WERI-Rb-1 (cell line): Measurements from ENCODE around the gene GAREM1.

ENCODE experiments used
- DNase-seq: peaks from one replicate; pipeline ENCODE4 v3.0.0-alpha.2; 2020
- H3K27ac ChIP-seq: fragments of 250-450 bp; sonication (Bioruptor Pico); 2 replicates; pipeline ENCODE4 v1.5.1; 2020; ENCODE audit warnings: mild to moderate bottlenecking, moderate library complexity
- H3K27me3 ChIP-seq: fragments of 250-450 bp; sonication (Bioruptor Pico); 2 replicates; pipeline ENCODE4 v1.5.1; 2021; ENCODE audit warnings: mild to moderate bottlenecking, low read depth, moderate library complexity; ENCODE audit not compliant: insufficient read depth, severe bottlenecking
- H3K36me3 ChIP-seq: fragments of 250-450 bp; sonication (Bioruptor Pico); 2 replicates; pipeline ENCODE4 v1.5.1; 2020; ENCODE audit warnings: mild to moderate bottlenecking, moderate library complexity
- H3K4me3 ChIP-seq: 2 replicates; pipeline ENCODE4 v1.5.1; 2011; ENCODE audit warnings: low read depth, mild to moderate bottlenecking, control low read depth, low read length
- H3K9me3 ChIP-seq: fragments of 250-450 bp; sonication (Bioruptor Pico); 2 replicates; pipeline ENCODE4 v1.5.1; 2021; ENCODE audit warnings: mild to moderate bottlenecking, moderate library complexity; ENCODE audit not compliant: severe bottlenecking
- CTCF ChIP-seq: IDR thresholded peaks from 2 replicates; pipeline ENCODE4 v1.5.1; 2011; ENCODE audit warnings: low read depth, mild to moderate bottlenecking, control low read depth, inconsistent platforms, low read length

The GAREM1 gene

GRCh38 chr18:32454593-32454992 is 16.1 kb downstream of the GAREM1 start:
- H3K36me3 ChIP-seq: no peaks in the 10 kb centered on the region
- DNase-seq: no peak
- no peak for TF ChIP-seq CTCF
- H3K9me3 ChIP-seq: no peaks in the 10 kb centered on the region
- H3K27ac ChIP-seq: no peak overlapping the region
- peaks cover 30% of the 10 kb centered on the region for H3K27me3 ChIP-seq
- H3K4me3 ChIP-seq: no peak overlapping the region

DNA sequence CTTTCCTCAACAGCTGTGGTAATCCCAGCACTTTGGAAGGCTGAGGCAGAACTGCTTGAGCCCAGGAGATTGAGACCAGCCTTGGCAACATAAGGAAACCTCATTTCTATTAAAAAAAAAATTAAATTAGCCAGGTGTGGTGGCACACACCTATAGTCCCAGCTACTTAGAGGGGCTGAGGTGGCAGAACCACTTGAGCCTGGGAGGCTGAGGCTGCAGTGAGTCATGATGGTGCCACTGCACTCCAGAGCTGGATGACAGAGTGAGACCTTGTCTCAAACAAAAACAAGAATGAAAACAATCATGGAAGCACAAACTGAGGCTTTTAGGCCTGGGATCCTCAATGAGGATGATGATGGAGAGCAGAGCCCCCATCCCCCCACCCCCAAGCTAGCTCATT is 19.8 kb downstream of the GAREM1 start:
- Histone ChIP-seq H3K4me3 (no peak overlapping the region), H3K27ac (no peak overlapping the region), H3K27me3 (peaks cover 35% of the 10 kb centered on the region), H3K9me3 (no peaks in the 10 kb centered on the region), H3K36me3 (no peaks in the 10 kb centered on the region)
- DNase-seq: no peak
- no peak for TF ChIP-seq CTCF

DNA sequence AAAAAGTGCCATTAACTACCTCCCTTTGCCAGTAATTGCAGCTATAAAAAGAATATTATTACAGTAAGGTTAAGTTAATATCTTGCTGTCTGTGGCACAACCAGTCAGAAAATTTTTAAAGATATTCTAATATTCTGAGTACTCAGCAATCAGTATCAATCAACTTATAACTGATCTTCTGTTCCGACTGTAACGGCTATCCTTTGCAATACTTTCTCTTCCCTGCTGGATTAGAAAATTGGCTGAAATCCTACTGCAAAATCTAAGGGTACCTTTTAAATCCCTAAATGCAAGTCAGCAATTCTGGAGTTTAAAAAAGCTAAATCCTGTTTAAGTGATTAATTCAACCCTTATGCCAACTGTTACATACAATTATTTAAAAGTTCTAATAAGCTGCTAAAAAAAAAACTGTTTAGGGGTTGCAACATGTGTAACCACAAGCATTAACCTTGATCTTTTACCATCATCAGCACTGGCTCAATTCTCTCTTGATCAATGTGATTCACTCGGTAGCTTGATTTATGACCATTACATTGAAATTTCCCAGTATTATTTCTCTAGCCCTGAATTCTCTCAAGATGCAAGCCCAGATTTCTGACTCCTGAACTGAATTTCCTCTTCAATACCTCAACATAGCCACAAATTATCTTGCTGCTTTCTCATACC is 20.5 kb downstream of the GAREM1 start:
- Histone ChIP-seq H3K27me3 (peaks cover 29% of the 10 kb centered on the region), H3K4me3 (no peak overlapping the region), H3K36me3 (no peaks in the 10 kb centered on the region), H3K9me3 (no peaks in the 10 kb centered on the region), H3K27ac (no peak overlapping the region)
- no peak for TF ChIP-seq CTCF
- DNase-seq: no peak

DNA sequence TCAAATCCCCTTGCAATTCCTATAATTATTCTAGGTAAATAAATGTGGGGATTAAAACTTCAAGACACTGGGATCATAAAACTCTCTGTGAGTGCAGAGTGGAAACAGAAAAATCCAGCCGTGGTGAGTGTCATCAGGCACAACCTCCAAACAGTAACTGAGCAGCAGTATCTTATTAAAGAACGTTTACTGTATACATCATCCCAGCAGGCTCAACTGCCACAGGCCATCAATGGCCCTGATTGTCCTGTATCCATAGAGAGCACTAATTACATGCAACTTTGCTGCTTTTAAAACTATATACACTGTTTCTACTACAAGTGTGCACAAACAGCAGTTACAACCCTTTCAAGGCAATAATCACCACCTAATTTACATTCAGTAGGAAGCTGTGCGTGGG is 23.9 kb downstream of the GAREM1 start:
- H3K4me3 ChIP-seq: no peak overlapping the region
- TF ChIP-seq CTCF: no peak
- DNase-seq: no peak
- H3K27me3 ChIP-seq: peaks cover 53% of the 10 kb centered on the region
- no peak overlapping the region for H3K27ac ChIP-seq
- H3K36me3 ChIP-seq: no peaks in the 10 kb centered on the region
- no peaks in the 10 kb centered on the region for H3K9me3 ChIP-seq

DNA sequence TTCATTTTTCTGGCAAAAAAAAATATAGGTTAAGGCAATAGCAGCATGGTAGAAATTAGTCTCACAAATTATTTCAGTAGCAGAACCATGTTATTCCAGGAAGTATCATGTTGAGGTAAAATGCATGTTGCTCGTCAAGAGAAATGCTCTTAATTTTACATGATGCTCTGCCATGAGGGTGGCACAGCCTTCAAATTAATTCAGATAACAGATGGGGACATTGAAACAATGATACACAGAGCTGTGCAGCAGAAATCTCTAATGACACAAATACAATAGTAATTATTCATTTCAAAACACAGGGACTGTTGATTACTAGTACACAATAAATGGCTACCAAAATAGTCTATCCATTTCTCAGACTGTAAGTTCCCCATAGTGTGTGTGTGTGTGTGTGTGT is 24.8 kb downstream of the GAREM1 start:
- DNase-seq: no peak
- H3K36me3 ChIP-seq: no peaks in the 10 kb centered on the region
- no peak overlapping the region for H3K27ac ChIP-seq
- peaks cover 59% of the 10 kb centered on the region for H3K27me3 ChIP-seq
- no peak overlapping the region for H3K4me3 ChIP-seq
- no peaks in the 10 kb centered on the region for H3K9me3 ChIP-seq
- TF ChIP-seq CTCF: no peak

- no peak overlapping the region for H3K4me3 ChIP-seq
- DNase-seq: no peak
- TF ChIP-seq CTCF: no peak
- H3K36me3 ChIP-seq: no peaks in the 10 kb centered on the region
- H3K27ac ChIP-seq: no peak overlapping the region
- no peaks in the 10 kb centered on the region for H3K9me3 ChIP-seq
- peaks cover 62% of the 10 kb centered on the region for H3K27me3 ChIP-seq
Measured at GRCh38 chr18:32443706-32444215, 26.9 kb downstream of the GAREM1 start.
